GM19324 (cell line): ENCODE measurements around the gene ADAD2.

Source experiments
- ATAC-seq: cut with Tn5 transposase; IDR thresholded peaks from one replicate; pipeline ENCODE4 v1.9.1; 2021; ENCODE audit warnings: mild to moderate bottlenecking, moderate library complexity; ENCODE audit not compliant: unreplicated experiment, low FRiP score

ADAD2 gene

GRCh38 chr16:84220851-84221250 lies 29.9 kb downstream of the ADAD2 start:
- ATAC-seq = no peak

- no peak for ATAC-seq
These were observed 32.5 kb downstream of the ADAD2 start for GRCh38 chr16:84223456-84223855.

GRCh38 chr16:84224554-84224953 lies 33.6 kb downstream of the ADAD2 start:
- no peak for ATAC-seq

- no peak for ATAC-seq
These were observed 34.2 kb downstream of the ADAD2 start for GRCh38 chr16:84225126-84225525.

- no peak for ATAC-seq
These were observed 34.6 kb downstream of the ADAD2 start for GRCh38 chr16:84225571-84225970.

- no peak for ATAC-seq
These were observed 35.1 kb downstream of the ADAD2 start for GRCh38 chr16:84226026-84226425.

- no peak for ATAC-seq
These were observed 36.6 kb downstream of the ADAD2 start for GRCh38 chr16:84227548-84227947.

- ATAC-seq = no peak
These were observed 37.4 kb downstream of the ADAD2 start for GRCh38 chr16:84228256-84228838.

- no peak for ATAC-seq
These were observed 38.5 kb downstream of the ADAD2 start for GRCh38 chr16:84229471-84229870.

- no peak for ATAC-seq
These were observed 41.1 kb downstream of the ADAD2 start for GRCh38 chr16:84232060-84232459.

- ATAC-seq = no peak
These were observed 42.0 kb downstream of the ADAD2 start for GRCh38 chr16:84232969-84233368.

- no peak for ATAC-seq
These were observed 42.8 kb downstream of the ADAD2 start for GRCh38 chr16:84233748-84234147.

- ATAC-seq = no peak
These were observed 43.6 kb downstream of the ADAD2 start for GRCh38 chr16:84234321-84235241.

GRCh38 chr16:84236671-84237070 lies 45.7 kb downstream of the ADAD2 start:
- ATAC-seq = no peak

GRCh38 chr16:84237994-84238750 lies 47.2 kb downstream of the ADAD2 start:
- ATAC-seq = no peak

GRCh38 chr16:84239141-84239769 lies 48.3 kb downstream of the ADAD2 start:
- ATAC-seq = no peak

- no peak for ATAC-seq
These were observed 49.0 kb downstream of the ADAD2 start, which contains the start of gene KCNG4 for GRCh38 chr16:84239909-84240308. TSS of gene KCNG4 (minus strand) at chr16:84240012. CDS start at chr16:84237485, 2,527 bp downstream.

GRCh38 chr16:84240455-84240854 lies 49.5 kb downstream of the ADAD2 start:
- no peak for ATAC-seq

- no peak for ATAC-seq
These were observed 50.8 kb downstream of the ADAD2 start for GRCh38 chr16:84241778-84242177.

GRCh38 chr16:84242839-84243238 lies 51.9 kb downstream of the ADAD2 start:
- ATAC-seq = no peak

GRCh38 chr16:84243732-84244131 lies 52.8 kb downstream of the ADAD2 start:
- ATAC-seq = no peak
